Choroid plexus epithelial cell (primary cell): ENCODE results near the gene ANXA11.

Source experiments
- DNase-seq: peaks from one replicate; pipeline ENCODE4 v3.0.0-alpha.2; 2010; ENCODE audit warnings: low read depth
- H3K4me3 ChIP-seq: 2 replicates; pipeline ENCODE4 v1.5.1; 2011; ENCODE audit warnings: low read depth, mild to moderate bottlenecking, control low read depth, low read length, moderate library complexity
- TF ChIP-seq, protein P1 (sequence below): conservative IDR thresholded peaks from 2 replicates; pipeline ENCODE4 v1.5.1; 2011; ENCODE audit warnings: low read depth, mild to moderate bottlenecking, control low read depth, inconsistent platforms, low read length, moderate library complexity

Gene ANXA11

DNA sequence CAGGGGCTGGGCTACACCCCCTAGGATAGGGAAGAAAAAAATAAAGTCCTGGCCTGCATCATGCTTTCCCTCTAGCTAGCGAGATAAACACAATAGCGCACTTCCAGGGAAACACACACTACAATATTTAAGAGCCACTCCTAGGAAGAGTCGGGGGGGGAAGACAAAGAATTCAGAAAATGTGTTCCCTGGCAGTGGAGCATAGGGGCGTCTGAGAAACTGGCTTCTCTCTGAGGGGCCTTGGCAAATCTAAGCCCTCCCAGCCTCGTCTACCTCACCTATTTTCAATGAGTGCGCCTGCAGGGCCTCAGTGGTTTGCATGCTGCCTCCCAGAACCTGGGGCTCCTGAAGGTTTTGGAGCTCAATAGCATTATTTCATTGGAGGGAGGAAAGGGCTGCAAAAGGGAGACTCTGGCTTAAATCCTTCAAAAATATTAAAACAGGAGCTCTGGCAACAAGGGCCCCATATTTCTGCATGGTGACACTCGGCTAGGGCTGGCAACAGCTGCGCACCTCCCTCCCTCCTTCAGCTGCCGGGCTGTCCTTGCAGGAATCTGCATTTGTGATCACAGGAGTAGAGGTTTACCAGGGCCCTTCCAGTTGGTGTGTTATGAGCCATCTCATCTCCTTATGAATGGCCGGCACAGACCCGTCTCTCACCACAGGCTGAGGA lies 10.8 kb downstream of the ANXA11 start:
- TF ChIP-seq, protein P1, sequence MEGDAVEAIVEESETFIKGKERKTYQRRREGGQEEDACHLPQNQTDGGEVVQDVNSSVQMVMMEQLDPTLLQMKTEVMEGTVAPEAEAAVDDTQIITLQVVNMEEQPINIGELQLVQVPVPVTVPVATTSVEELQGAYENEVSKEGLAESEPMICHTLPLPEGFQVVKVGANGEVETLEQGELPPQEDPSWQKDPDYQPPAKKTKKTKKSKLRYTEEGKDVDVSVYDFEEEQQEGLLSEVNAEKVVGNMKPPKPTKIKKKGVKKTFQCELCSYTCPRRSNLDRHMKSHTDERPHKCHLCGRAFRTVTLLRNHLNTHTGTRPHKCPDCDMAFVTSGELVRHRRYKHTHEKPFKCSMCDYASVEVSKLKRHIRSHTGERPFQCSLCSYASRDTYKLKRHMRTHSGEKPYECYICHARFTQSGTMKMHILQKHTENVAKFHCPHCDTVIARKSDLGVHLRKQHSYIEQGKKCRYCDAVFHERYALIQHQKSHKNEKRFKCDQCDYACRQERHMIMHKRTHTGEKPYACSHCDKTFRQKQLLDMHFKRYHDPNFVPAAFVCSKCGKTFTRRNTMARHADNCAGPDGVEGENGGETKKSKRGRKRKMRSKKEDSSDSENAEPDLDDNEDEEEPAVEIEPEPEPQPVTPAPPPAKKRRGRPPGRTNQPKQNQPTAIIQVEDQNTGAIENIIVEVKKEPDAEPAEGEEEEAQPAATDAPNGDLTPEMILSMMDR = no peak
- no peak for DNase-seq
- no peak overlapping the region for H3K4me3 ChIP-seq

- TF ChIP-seq, protein P1 = no peak
- H3K4me3 ChIP-seq = no peak overlapping the region
- no peak for DNase-seq
Measured at GRCh38 chr10:80192553-80192952, 12.8 kb downstream of the ANXA11 start.

- TF ChIP-seq, protein P1 = no peak
- DNase-seq = no peak
- H3K4me3 ChIP-seq = no peak overlapping the region
Measured at GRCh38 chr10:80191589-80192270, 13.6 kb downstream of the ANXA11 start.

DNA sequence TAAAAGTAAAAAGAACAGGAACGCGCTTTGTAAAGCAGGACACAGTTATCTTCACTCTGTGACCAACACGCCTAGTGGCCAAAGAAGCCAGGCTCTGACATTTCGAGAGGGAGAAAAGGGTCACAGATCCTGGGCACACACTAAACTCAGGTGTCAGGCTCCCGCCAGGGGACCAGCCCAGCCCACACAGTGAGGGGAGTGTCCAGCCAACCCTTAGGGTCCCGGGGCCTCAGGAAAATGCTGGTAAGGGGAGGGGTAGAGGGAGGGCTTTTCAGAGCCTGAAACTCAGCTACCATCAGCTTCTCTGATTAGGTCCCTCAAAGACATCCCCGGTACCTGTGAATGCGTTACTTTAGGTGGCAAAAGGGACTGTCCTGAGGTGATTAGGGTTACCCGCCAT lies 16.6 kb downstream of the ANXA11 start:
- H3K4me3 ChIP-seq = no peak overlapping the region
- DNase-seq = no peak
- TF ChIP-seq, protein P1 = no peak

DNA sequence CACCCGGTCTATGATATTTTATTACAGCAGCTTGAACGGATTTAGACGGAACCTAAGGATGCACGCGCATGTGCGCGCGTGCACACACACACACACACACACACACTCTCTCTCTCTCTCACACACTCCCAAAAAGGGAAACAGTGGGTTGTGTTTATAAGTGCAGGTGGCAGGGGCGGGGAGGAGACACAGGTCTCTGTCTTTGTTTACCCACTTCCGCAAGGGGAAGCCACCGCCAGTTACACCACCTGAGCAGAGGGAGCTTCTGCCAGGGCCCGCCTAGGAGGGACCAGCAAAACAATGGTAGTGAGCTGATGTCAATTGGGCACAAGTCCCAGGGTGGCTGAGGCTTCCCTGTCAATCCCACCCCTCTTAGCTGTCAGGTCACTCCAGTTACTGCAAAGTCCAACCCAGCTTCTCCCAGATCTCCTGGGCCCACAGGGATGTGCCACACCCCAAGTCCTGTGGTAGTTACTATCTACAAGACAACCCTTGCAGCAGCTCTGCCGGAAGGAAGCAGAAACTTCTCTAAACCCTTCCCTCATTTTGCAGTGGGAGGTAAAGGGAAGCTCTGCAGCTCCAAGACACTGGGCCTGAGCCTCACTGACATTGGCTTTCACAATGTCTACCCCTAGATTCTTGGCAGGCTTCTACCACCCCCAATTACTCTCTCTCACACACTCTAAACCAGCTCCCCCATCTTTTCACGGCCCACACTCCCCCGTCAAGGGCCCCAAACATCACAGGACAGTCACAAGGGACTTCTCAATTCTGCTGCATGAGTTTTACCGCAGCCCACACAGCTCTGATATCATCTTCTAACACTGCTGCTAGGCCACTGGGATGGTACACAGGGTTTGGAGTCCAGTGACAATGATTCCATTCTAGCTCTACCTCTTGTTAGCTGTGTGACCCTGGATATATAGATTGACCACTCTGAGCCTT lies 17.6 kb downstream of the ANXA11 start:
- H3K4me3 ChIP-seq = no peak overlapping the region
- no peak for DNase-seq
- TF ChIP-seq, protein P1 = no peak

- DNase-seq = no peak
- TF ChIP-seq, protein P1 = no peak
- no peak overlapping the region for H3K4me3 ChIP-seq
Measured at GRCh38 chr10:80187060-80187459, 18.3 kb downstream of the ANXA11 start.
